GM10847 (cell line): ENCODE data around the gene AMOTL1.

ENCODE experiments used
- POLR2A ChIP-seq: IDR thresholded peaks from 2 replicates; pipeline ENCODE4 v1.6.1; 2011; ENCODE audit not compliant: insufficient read length; ENCODE audit errors: extremely low read depth

AMOTL1 gene

DNA sequence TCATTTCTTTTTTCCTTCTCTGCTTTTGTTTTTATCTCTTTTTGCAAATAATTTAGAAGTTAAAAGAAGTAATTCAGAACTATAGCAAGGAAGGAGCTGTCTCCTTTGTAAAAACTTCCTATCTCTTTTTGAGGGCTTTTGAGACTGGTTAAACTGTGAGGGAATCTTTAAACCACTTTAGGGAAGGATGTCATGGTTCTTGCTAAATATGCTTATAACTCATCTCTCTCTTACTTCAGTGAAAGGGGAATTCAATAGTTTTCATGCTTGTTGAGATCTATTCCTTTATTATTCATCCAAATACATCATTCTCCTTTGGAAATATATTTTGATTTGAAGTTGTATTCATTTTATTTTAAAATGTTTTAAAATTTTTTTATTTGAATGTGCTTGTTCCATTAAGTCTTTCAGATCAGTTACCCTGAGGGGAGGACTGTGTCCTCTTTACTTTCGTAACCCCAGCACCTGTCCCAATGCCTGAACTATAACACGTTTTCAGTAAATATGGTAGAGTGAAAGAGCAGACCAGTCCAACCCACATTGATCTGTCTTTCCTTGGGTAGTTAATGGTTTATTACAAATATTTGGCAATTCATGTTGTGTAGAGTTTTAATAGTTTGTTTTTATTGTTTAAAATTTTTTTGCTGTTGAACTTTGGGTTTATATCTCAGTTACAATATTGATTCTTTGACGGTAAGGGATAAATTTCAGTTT is 27.5 kb downstream of the AMOTL1 start:
- TF ChIP-seq POLR2A = no peak

DNA sequence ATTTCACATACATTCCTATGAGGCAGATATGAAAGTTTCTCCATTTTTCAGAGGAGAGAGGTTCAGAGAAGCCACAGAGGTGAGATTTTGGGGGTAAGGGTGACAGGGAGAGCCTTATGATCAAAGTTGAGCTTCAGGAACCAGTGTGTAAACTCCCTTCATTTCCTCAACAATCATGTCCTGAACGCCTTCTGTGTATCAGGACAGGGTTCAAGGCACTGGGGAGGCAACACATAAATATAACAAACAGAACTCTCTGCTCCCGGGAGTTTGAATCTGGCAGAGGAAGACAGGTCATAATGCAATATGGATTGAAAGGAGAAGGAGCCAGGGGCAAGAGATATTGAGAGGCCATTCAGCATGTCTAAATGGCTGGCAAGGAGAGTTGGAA is 28.0 kb downstream of the AMOTL1 start:
- TF ChIP-seq POLR2A = no peak

- TF ChIP-seq POLR2A = no peak
Observed at GRCh38 chr11:94796863-94797262, 28.7 kb downstream of the AMOTL1 start.

GRCh38 chr11:94799726-94800125 is 31.6 kb downstream of the AMOTL1 start:
- no peak for TF ChIP-seq POLR2A

DNA sequence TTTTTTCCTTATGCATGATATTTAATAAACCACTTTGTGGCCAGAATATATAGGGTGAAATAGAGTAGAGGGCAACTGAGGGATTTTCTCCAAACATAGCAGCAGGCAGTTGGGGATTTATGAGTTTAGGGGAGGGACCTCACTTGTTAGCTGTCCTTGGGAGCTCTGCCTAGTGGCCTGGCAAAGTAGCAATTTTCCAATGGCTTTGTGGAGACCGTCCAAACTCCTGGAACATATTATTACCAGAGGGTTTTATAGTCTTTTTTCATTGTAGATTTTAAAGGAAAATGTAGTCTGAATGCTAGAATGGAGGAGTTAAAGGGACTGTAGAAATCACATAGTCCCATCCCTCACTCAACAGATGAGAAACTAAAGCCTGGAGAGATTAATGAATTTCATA is 32.3 kb downstream of the AMOTL1 start:
- no peak for TF ChIP-seq POLR2A

DNA sequence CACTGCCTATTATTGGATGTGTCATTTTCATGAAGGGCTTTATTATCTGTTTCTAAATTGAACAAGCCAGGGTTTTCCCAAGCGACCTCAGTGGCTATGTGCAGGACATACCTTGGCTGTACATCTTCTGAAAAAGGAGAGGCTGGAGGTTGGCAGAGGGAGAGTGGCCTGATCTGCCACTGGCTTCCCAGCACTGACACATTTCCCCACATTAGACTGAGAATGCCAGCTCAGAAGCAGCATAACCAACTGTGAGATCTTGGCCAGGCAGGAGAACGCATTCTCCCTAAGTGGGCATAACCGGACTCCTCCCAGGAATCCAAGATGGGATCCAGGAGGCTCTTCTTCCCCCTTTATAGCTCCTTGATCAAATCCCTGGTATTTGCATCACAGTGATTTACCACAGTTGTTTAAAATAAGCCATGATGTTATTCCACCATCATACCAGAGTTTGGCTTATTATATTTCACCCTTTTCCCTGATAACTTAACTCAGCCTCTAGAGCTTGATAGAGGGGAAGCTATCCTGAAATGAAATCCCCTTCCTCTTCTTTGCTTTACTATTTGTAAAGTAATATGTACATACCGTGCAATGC is 33.8 kb downstream of the AMOTL1 start:
- TF ChIP-seq POLR2A = no peak

DNA sequence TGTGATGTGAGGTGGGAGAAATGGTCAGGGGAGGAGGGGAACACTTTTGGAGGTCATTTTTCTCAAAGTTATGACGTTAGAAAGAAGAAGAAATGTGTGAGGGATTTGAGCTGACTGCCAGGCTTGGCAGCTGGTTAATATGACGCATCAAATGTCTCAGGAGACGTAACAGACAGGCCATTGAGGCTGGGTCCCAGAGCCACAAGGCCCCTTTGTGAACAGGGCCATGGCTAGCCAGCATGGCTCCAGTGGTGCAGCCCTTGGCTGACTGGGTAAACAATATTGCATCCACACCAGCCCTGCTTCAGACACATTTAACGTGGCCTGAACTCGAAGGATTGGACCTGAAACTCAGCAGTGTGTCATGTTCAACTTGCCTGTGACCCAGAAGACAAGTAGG is 34.3 kb downstream of the AMOTL1 start:
- no peak for TF ChIP-seq POLR2A

DNA sequence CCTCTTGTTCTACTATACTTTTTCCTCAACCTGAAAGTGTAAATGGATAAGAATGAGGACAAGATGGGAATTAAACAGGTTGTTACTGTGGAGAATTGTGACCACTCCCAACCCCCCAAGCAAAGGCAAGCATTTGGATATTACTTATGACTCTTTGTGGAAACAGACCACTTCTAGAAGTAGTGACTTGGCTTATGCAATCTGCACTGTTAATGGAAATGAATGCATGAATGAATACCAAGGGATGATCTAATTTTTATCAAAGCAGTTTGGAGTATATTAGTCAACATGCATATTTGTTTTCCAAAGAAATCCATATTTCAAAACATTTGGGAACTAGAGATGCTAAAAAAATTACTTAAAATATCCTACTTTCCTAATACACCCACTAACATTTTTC is 35.3 kb downstream of the AMOTL1 start:
- no peak for TF ChIP-seq POLR2A

DNA sequence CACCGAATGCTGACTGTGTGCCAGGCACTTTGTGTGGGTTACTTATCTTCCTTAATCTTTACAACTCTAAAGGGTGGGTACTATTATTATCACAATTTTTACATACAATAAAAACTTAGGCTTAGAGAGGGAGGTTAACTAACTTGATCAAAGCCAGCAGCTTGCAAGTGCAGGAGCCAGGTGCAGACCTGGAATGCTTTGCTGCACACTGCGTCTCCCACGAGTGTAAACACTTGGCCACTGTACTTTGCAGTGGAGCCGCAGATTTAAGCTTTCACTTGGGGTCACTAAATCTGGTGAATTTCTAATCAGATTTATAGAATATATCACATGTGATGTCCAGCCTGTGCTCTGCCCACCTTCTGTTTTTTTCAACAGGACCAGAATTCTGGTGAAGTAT is 36.7 kb downstream of the AMOTL1 start:
- TF ChIP-seq POLR2A = no peak

DNA sequence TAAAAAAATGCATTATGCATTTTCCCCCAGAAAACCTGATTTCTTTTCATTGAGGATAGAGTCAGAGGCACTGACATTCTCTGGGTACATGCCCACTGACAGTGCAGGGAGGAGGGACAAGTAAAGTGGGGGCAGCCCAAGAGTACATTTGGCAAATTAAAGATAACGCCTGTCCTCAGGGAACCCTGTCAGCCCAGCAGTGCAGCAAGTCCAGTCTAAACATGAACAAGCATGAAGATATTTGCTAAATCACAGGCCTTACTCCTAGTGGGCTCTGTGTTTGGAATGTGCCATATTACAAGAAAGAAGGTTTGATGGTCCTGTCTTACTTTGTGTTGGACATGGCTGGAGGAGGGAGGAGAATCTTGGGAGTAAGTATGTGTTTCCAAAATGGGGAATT is 37.9 kb downstream of the AMOTL1 start:
- no peak for TF ChIP-seq POLR2A

- TF ChIP-seq POLR2A = no peak
Observed at GRCh38 chr11:94806419-94806818, 38.3 kb downstream of the AMOTL1 start.

DNA sequence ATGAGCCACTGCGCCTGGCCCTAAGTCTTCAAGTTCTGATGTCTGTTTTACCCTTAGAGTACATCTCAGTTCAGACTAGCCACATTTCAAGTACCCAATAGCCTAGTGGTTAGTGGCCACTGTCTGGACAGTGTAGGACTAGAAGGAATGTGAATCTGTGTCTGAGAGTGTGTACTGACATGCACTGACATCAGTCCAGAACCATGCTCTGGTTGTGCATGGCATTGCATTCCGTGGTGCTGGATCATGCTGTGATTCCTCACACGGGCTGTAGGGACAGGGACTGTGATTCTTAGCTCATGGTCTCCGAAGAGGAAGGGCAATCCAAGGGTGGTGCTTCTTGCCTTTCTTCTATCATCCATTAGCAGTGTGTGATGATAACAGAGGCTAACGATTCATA is 41.1 kb downstream of the AMOTL1 start:
- no peak for TF ChIP-seq POLR2A

- no peak for TF ChIP-seq POLR2A
Observed at GRCh38 chr11:94814272-94814976, 46.3 kb downstream of the AMOTL1 start.

GRCh38 chr11:94815705-94816344 is 47.7 kb downstream of the AMOTL1 start:
- TF ChIP-seq POLR2A = no peak

- no peak for TF ChIP-seq POLR2A
Observed at GRCh38 chr11:94820480-94820879, 52.3 kb downstream of the AMOTL1 start.

- no peak for TF ChIP-seq POLR2A
Observed at GRCh38 chr11:94821439-94821838, 53.3 kb downstream of the AMOTL1 start.

DNA sequence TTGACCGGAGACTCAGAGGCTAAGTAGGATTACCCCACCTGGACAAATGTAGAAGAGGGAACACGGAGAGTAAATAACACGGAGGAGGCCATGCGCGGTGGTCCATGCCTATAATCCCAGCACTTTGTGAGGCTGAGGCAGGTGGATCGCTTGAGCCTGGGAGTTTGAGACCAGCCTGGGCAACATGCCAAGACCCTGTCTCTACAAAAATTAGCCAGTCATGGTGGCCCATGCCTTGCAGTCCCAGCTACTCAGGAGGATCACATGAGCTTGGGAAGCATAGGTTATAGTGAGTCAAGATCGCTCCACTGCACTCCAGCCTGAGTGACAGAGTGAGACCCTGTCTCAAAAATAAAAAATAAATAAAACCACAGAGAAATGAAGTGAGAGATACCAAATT is 53.9 kb downstream of the AMOTL1 start:
- no peak for TF ChIP-seq POLR2A
